A549 treated with ZK216348 at 1 μM for 4 hours (cell line): ENCODE data around the gene TM2D1. TPM values are rescaled to one million over a fixed set of nuclear protein-coding genes. Genes with fewer than 3 reads are reported as not detected.

Source experiments
- total RNA-seq: library from RNA; stranded (reverse); fragments of 200-300 nt; extraction: Qiagen RNA extraction; gene quantifications from 5 replicates; pipeline ENCODE4 v1.2.3, GENCODE V29; 2022; ENCODE audit warnings: low read depth

Gene TM2D1
- total RNA-seq, result 20.9 to 30.0 TPM (median 25.1 TPM) in 5 replicates

GRCh38 chr1:61724813-61725694 is at the start of gene TM2D1:
Gene TM2D1 (minus strand): TSS chr1:61725141. CDS start chr1:61725120, 21 bp downstream.

DNA sequence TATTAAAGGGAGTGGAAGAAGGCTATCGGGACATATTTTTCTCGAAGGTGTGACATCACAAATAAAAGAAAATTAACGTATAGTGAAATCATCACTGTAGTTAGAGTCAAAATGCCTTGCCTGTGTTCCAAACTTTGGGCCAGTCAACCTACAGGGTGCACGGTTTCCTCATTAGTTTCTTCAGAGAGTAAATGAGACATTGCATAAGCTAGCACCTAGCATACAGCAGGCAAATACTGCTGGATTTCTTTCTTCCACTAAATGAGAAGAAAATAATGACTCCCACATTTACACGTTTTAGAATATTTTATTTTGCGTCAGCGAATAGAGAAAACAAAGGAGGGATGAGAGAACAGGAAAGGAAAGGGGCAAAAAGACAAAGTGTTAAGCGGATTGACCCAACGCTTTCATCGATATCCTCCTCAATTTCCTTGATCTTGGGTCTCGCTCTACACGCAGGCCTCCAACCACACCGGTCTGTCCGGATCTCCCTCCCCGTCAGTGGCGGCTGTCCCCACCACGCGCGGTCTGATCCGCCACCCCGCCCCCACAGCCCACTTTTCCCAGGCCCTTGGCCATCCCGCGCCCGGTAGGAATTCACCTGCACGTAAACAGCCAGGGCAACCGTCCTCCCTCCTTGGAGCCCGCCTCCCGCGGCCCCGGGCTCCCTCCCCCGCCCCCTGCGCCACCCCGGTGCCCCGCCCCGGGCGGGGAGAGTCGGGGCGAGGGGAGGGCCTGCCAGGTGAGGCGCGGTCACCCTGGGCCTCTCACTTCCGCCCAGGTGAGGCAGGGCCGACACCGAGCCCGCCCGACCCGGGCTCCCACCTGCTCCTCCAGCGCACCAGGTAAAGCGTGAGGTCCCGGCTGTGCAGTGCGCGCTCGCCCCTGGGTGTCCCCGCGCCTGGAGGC is 17.0 kb upstream of the TM2D1 start, which contains the start of gene PATJ:
TSS of gene PATJ (plus strand) at position 770 of the 909 bp plus-strand sequence. CDS start 20,413 bp downstream, outside the sequence.

Other genes with a start within 250 kb of the TM2D1 start
- 3.3 to 5.8 TPM (median 4.6 TPM) in 5 replicates for gene PATJ, start 17.3 kb upstream of the TM2D1 start, total RNA-seq